D341Med (cell line): ENCODE results near the gene RASSF7.

Experiments
- DNase-seq: peaks from one replicate; pipeline ENCODE4 v3.0.0; 2012; ENCODE audit warnings: low spot score

RASSF7 gene

DNA sequence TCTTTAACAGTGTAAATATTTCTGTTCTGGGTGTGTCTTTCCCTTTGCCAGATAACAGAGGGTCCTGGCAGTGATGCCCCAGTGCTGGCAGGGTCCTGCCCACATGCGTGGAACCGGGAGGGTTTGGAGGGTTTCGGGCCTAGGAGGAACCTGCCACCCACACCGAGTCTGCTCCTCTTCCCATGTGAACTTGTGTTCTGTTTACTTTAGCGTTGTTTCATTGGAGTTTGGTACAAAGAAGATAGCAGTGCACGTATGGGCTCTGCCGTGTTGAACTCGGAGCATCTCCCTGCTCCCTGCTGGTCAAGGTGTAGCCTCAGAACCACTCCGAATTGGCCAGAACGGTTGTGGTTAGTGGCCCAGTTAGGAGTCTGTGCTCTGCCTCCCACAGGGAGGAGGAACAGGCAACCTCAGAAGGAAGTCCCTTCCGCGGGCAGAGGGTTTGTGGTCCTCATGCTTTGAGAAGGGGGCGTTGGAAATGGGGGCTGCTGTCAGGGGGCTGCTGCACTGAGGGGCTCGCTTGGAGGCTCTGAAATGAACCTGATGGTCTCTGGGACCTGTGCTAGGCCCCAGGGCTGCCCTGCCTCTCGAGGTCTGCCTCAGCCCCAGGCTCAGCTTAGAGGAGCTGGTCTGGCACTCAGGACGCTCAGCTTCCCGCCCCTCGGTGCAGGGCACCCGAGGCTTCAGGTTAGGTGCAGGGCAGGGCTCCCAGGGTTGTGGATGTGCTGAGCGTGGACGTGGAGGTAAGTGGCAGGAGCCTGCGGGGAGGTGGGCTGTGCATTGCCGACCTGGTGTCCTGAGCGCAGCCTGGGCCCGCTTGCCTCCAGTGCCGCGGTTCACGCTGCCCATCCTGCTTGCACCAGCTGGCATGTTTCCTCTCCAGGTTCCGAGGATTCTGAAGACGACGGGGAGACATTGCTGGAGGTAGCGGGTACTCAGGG is 25.9 kb downstream of the RASSF7 start:
- DNase-seq, result no peak

DNA sequence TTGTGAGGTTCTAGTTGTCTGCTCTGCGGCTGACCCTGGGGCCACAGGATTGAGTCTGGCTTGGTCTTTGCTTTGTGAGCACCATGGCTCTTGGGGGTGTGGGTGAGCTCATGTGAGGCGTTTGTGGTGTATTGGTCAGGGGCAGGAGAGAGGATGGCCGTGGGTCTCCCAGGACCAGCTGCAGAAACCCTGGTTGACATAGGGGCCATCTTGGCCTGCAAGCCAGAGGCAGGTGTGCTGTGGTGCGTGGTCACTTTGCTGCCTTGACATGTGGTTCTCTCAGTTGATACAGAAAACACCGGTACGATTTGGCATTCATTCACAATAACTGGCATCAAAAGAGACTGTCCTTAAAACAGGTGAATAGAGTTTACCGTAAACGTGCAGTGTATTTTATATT is 26.8 kb downstream of the RASSF7 start:
- DNase-seq, result no peak

DNA sequence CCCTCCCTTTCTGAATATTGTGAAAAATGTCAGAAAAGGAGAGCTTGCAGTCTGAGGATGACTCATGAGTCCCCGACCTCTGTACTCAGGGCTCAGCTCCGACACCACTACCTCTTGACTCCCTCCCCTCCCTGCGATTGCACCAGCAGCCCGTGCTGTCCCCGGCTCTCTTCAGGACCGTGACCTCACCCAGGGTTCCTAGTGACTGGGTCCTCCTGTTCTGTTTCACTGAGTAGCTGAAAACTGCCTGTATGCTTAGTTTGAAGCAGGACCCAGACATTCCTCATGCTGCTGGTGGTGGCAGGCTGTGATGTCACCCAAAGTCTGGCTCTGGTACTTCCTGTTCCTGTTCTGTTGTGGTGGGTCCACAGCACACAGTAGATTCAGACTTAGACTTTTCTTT is 27.2 kb downstream of the RASSF7 start:
- no peak for DNase-seq

DNA sequence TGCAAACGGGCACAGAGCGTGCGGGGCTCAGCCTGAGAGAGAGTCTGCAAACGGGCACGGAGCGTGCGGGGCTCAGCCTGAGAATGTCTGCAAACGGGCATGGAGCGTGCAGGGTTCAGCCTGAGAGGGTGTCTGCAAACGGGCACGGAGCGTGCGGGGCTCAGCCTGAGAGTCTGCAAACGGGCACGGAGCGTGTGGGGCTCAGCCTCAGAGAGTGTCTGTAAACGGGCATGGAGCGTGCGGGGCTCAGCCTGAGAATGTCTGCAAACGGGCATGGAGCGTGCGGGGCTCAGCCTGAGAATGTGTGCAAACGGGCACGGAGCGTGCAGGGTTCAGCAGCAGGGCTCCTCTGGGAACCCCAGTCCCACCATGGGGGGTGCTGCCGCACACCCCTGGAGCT is 29.0 kb downstream of the RASSF7 start:
- no peak for DNase-seq

DNA sequence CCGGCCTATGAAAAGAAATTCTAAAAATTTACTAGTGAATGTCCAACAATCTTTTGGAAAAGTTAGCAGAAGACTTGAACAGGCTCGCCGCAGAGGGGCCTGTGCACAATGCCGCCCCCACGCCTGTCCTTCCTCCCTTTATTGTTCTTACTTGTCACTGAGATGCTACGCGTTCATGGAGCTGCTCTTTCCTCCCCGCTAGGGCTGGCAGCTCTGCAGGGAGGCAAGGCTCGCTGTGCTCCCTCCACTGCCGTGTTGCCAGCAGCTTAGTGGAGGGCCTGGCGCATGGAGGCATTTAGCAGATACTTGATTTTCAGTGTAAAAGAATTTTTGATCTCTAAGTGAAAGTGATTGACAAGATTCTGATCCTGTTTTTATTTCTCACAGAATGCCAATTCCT is 30.2 kb downstream of the RASSF7 start:
- no peak for DNase-seq

DNA sequence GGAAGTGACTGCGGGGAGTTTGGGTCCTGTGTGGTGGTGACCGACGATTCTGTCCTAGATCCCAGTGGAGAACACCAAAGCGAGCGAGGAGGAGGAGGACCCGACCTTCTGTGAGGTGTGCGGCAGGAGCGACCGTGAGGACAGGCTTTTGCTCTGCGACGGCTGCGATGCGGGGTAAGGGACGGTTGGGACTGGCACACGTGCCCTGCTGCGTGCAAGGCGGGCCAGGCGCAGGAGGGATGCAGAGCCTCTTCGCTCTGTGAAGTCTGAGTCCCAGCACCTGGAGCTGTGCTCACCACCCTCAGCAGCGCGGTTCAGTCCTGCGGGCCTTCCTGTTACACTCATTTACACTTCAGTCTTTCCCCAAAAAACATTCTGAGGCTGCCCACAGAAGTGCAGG is 31.7 kb downstream of the RASSF7 start:
- DNase-seq, result no peak

DNA sequence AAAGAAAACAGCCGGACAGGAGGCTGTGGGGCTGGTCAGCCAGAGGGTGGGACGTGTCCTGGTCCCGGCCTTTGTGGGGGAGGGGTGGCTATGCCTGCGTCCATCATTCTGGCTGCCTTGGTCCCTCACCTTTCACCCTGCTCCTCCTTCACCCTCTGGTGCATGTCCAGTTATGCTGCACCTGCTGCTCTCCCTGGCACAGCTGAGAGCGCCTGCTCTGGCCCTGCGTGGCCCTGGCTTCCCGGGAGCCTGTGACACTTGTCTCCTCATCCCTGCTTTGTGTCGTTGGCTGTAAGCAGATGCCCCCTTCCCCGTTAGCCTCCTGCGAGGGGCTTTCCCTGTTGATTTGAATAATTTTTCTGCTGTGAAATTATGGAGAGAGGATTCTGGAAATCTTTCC is 32.1 kb downstream of the RASSF7 start:
- no peak for DNase-seq

DNA sequence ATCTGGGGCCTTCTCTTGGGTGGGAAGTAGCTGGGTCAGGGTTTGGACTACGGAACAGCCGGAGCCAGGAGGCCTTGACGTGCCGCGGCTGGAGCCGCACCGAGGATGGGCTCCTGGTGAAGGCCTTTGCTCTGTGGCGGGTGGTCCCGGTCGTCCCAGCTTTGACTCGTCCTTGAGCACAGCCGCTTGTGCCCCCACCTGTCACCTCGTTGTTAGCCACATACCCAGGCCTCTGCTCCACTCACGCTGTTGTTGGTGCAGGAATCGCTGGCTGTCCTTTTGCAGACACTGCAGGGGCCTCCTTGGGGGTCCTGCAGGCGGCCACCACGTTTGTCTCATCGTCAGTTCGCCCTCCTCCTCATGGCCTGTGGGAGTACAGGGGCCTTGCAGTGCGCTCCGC is 32.6 kb downstream of the RASSF7 start:
- DNase-seq, result no peak

DNA sequence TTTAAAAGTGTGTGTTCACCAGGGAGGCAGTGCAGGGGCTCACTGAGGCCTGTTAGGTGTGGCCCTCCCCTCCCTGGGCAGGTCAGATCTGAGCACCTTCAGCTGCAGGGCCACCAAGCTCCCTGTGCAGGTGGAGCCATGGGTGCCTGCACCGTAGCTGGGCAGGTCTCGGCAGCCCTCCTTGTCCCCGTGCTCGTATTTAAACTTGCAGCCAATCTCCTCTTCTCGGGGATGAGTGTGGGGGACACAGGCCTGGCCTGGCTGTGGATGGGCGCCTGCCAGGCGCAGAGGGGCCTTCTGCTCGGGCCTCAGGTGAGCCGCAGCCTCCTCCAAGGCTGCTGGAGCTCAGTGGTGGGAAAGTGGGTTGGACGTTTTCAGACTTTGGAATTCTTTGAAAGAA is 34.6 kb downstream of the RASSF7 start:
- no peak for DNase-seq

DNA sequence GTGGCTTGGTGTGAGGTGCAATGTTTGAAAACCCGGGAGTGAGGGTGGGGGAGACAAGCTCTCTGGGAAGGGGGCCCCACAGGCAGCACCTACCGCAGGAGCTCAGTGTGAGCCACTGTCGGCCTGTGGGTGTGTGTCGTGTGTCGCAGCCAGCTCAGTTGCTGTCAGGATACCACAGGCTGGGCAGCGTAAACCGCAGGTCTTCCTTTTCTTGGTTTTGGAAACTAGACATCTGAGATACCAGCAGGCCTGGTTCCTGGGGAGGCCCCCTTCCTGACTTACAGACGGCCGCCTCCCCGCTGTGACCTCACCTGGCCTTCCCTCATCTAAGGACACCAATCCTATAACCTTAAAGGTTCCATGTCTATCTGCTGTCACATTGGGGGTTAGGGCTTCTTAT is 35.6 kb downstream of the RASSF7 start:
- no peak for DNase-seq

DNA sequence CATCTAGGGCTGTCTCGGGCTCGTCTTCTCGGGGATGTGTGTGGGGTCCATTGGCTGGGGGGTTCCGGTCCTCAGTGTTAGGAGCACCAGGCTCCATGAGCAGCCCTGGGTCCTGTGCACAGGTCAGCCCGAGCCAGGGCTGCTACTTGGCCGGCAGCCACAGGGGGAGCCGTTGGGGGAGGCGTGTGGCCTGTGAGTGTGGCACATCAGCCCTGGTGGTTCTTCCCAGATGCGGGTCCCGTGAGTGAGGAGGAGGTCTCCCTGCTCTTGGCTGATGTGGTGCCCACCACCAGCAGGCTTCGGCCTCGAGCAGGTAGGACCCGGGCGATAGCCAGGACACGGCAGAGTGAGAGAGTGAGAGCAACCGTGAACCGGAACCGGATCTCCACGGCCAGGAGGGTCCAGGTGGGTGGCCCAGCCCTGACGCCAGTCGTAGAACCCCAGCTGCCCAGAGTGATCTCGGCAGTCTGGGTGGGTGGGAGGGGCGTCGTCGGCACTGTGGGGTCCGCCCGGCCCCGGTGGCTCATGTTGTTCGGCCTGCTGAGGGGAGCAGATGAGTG is 36.5 kb downstream of the RASSF7 start:
- peak; percentile 54 for DNase-seq

DNA sequence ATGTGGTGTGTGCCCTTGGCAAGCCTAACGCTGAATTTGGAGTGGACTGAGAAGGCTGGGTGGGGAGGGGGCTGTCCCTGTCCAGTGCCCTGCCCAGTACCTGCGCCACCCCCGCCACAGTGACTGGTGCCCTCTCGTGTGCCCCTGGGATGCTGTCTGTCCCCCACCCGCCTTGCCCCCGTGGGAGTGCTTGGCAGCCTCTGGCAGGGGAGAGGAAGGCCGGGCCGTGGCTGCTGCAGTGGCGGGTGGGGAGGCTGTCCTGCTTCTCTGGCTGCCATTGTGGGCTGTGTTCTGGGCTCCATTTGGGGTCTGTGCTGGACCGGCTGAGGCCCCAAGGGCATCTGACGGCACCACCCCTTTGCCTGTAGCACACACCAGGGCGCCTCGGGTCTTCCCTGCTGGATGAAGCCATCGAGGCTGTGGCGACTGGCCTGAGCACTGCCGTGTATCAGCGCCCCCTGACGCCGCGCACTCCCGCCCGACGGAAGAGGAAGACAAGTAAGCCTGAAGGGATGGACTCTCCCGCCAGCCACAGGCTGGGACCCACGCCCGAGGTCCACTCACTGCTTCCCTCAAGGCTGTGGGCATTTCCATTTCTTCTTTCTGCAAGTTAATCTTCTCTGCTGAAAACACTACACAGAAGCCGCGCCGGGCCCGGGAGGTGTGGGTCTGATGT is 37.4 kb downstream of the RASSF7 start:
- no peak for DNase-seq

DNA sequence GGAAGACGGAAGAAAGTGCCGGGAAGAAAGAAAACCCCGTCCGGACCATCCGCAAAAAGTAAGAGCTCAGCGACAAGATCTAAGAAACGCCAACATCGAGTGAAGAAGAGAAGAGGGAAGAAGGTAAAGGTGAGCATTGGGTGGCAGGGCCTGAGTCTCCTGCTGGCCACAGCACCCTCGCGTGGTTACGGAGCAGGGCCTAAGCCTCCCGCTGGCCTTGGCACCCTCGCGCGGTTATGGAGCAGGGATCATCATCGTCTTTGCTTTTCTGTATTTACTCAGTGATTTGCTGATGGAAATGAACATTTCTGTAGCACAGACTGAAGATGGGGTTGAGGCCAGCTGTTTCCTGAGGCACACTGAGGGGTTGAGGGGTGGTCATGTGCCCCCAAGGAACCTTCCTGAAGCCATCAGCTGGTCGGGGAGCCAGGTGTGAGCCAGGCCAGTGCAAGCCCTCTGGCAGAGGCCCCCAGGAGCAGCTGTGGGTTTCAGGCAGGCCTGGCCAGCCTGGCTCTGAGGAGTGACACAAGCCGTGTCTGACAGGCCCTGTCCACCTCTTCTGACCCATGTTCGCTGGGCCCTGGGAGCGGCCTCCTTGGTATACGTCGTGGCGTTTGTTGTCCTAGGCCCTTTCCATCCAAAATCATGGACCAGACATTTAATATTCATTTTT is 40.9 kb downstream of the RASSF7 start:
- DNase-seq, result no peak

DNA sequence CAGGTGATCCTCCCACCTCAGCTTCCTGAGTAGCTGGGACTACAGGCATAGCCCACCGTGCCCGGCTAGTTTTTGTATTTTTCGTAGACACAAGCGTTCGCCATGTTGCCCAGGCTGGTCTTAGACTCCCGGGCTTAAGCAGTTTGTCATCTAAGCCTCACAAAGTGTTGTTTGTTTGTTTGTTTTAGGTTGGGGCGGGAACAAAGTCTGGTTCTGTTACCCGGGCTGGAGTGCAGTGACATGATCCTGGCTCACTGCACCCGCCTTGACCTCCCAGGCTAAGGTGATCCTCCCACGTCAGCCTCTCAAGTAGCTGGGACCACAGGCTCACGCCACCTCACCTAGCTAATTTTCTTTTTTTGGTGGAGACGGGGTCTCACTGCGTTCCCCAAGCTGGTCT is 42.4 kb downstream of the RASSF7 start:
- DNase-seq, result no peak

DNA sequence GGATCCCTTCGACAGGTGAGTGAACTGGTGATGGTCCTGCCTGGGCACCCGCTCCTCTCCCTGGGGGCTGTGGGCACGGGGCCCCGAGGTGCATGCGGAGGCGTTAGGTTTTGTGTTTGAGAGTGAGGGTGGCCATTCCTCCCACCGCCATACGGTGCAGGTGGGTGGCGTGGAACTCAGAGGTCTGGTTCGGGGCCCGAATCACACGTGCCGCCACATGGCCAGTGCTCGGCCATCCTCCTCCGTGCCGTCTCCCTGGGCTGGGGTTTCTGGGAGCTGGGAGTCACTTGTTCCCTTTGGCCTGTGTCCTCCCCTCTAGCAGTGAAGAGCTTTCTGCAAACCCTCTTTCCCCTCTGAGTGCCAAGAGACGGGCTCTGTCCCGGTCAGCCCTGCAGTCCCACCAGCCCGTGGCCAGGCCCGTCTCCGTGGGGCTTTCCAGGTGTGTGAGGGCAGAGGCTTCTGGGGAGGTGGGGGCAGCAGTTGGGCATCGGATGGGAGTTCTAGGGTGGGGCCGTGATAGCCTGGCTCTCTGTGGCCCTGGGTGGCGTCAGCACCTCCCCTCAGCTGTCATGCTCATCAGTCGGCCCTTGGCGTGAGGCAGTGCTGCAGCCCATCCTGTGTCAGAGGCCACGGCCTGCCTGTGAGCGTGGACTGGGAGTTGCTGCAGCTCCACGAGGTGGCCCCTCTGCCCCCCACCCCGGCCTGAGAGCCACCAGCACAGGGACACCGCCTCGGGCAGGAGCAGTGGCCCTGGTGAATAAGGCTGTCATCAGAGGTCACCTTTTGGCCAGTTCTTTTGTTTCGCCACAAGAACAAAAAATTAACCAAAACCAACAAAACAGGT is 44.7 kb downstream of the RASSF7 start:
- no peak for DNase-seq

DNA sequence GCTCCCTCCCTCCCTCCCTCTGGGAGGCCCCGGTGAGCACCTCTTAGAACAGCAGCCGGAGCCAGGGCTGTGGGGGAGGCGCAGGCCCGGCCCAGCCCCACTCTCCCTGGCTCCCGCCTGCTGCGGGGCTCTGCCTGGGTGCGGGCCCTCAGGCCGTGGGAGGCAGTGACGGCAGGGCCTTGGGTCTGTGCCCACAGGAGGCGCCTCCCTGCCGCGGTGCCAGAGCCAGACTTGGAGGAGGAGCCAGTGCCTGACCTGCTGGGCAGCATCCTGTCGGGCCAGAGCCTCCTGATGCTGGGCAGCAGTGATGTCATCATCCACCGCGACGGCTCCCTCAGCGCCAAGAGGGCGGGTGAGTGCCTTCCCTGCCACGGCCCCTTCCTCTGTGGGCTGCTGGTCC is 45.5 kb downstream of the RASSF7 start:
- no peak for DNase-seq

DNA sequence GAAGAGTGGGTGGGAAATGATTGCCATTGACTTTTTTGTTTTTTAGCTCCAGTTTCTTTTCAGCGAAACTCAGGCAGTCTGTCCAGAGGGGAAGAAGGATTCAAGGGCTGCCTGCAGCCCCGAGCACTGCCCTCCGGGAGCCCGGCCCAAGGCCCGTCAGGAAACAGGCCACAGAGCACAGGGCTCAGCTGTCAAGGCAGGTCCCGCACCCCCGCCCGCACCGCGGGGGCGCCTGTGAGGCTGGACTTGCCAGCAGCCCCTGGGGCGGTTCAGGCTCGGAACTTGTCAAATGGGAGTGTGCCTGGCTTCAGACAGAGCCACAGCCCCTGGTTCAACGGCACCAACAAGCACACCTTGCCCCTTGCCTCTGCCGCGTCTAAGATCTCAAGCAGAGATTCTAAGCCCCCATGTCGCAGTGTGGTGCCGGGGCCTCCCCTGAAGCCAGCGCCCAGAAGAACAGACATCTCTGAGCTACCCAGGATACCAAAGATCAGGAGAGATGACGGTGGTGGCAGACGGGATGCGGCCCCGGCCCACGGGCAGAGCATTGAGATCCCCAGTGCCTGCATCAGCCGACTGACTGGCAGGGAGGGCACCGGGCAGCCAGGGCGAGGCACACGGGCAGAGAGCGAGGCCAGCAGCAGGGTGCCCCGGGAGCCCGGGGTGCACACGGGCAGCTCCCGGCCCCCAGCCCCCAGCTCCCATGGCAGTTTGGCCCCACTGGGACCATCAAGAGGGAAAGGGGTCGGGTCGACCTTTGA is 46.4 kb downstream of the RASSF7 start:
- DNase-seq, result no peak

DNA sequence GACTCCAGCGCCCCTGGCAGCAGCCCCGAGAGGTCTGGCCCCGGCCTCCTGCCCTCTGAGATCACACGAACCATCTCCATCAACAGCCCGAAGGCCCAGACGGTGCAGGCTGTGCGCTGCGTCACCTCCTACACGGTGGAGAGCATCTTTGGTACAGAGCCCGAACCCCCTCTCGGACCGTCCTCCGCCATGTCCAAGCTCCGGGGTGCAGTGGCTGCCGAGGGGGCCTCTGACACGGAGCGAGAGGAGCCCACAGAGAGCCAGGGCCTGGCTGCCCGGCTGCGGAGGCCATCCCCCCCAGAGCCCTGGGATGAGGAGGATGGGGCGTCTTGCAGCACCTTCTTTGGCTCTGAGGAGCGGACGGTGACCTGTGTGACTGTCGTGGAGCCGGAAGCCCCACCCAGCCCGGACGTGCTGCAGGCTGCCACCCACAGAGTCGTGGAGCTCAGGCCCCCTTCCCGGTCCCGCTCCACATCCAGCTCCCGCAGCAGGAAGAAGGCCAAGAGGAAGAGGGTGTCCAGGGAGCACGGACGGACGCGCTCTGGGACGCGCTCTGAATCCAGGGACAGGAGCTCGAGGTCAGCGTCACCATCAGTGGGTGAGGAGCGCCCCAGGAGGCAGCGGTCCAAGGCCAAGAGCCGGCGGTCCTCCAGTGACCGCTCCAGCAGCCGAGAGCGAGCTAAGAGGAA is 47.3 kb downstream of the RASSF7 start:
- no peak for DNase-seq

DNA sequence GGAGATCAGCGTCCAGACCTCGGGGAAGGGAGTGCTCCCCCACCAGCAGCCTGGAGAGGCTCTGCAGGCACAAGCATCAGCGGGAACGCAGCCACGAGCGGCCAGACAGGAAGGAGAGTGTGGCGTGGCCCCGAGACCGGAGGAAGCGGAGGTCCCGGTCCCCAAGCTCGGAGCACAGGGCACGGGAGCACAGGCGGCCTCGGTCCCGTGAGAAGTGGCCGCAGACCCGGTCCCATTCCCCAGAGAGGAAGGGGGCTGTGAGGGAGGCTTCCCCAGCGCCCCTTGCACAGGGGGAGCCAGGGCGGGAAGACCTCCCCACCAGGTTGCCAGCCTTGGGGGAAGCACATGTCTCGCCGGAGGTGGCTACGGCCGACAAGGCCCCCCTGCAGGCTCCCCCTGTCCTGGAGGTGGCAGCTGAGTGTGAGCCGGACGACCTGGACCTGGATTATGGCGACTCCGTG is 48.1 kb downstream of the RASSF7 start:
- no peak for DNase-seq

DNA sequence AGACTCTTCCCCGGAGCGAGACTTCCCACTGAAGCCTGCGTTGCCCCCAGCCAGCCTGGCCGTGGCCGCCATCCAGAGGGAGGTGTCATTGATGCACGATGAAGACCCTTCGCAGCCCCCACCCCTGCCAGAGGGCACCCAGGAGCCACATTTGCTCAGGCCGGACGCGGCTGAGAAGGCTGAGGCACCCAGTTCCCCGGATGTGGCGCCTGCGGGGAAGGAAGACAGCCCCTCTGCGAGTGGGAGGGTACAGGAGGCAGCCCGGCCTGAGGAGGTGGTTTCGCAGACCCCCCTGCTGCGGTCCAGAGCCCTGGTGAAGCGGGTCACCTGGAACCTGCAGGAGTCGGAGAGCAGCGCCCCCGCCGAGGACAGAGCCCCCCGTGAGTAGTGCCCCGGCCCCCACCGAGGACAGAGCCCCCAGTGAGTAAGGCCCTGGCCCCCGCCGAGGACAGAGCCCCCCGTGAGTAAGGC is 48.6 kb downstream of the RASSF7 start:
- DNase-seq, result no peak
